ENCODE measurements around the gene PPP1R9A.

GRCh38 chr7:94906065-94906851 is 1.1 kb upstream of the PPP1R9A start:
- TF ChIP-seq FOXM1 (IDR thresholded peaks at IDR 0.05; ENCODE audit: borderline replicate concordance) (no peak), ELF4 (IDR thresholded peaks at IDR 0.05) (no peak), FOXK2 (IDR thresholded peaks at IDR 0.05) (no peak), FOXA1 (IDR thresholded peaks at IDR 0.05) (no peak), SP1 (IDR thresholded peaks at IDR 0.05) (no peak), L3MBTL2 (conservative IDR thresholded peaks at IDR 0.05) (no peak), ZNF384 (IDR thresholded peaks at IDR 0.05) (no peak), SUZ12 (IDR thresholded peaks at IDR 0.05) (no peak)

Measured in HEK293T (cell line).